ENCODE measurements around the gene ANKRD49.

GRCh38 chr11:94477624-94478023, 16.2 kb upstream of the ANKRD49 start:
- no peak for TF ChIP-seq YY1 (IDR thresholded peaks at IDR 0.05; ENCODE audit: insufficient read depth, insufficient read length)
- no peak for TF ChIP-seq ZNF274 (IDR thresholded peaks at IDR 0.05; ENCODE audit: low read depth, low read length)
- no peak for TF ChIP-seq SUZ12 (IDR thresholded peaks at IDR 0.05; ENCODE audit: extremely low read depth, insufficient read depth, insufficient read length)

Measured in NT2/D1 (cell line).